A549 (cell line): Measurements from ENCODE around the gene FGF14. TPM values are rescaled to one million over a fixed set of nuclear protein-coding genes. Genes with fewer than 3 reads are reported as not detected.

Experiments used
- ATAC-seq, 2 experiments: fragments of 200-7000 bp in 1 of 2; fragments of >200 bp in 1 of 2; cut with Nextera tagmentation in 1 of 2; cut with Tn5 transposase in 1 of 2; 3 replicates each; pipeline versions ENCODE4 v1.8.0 to v1.9.1; 2018 to 2020; ENCODE audit warnings: mild to moderate bottlenecking in 1 of 2, moderate library complexity in 1 of 2
- CTCF ChIA-PET: fragments of 300-600 bp; sonication (Branson Sonifier 250); formaldehyde crosslinking; extraction: SDS; loops from one replicate; lab custom pipeline; 2021; ENCODE audit warnings: antibody characterized with exemption, inconsistent platforms; lab: Yijun Ruan, JAX
- POLR2A ChIA-PET: fragments of 350-600 bp; formaldehyde crosslinking; extraction: SDS; loops from one replicate; lab custom pipeline; 2021; ENCODE audit warnings: antibody characterized with exemption, inconsistent platforms; lab: Yijun Ruan, JAX
- DNase-seq, 2 experiments: peaks; one replicate each; pipeline versions ENCODE4 v3.0.0 to v3.0.0-alpha.2; 2011 to 2016; ENCODE audit warnings: low read depth in 1 of 2, low spot score in 1 of 2
- FAIRE-seq: peaks from 2 replicates; lab custom pipeline; 2011; peaks lifted over from hg19 to GRCh38; lab: Jason Lieb, UNC
- H3K27ac ChIP-seq, 2 experiments: fragments of >200 bp; sonication (Bioruptor Twin); formaldehyde crosslinking; 3 replicates each; pipeline ENCODE4 v1.5.1; 2016 to 2017
- H3K4me1 ChIP-seq: fragments of >200 bp; sonication (Bioruptor Twin); formaldehyde crosslinking; 3 replicates; pipeline ENCODE4 v1.6.1; 2016
- H3K4me2 ChIP-seq: fragments of >200 bp; sonication (Bioruptor Twin); formaldehyde crosslinking; 3 replicates; pipeline ENCODE4 v1.6.1; 2016
- H3K4me3 ChIP-seq: fragments of >200 bp; sonication (Bioruptor Twin); formaldehyde crosslinking; 3 replicates; pipeline ENCODE4 v1.5.1; 2016
- H3K9me3 ChIP-seq: fragments of >200 bp; sonication (Bioruptor Twin); formaldehyde crosslinking; 3 replicates; pipeline ENCODE4 v1.6.1; 2016
- ATOH8 ChIP-seq: fragments of 250-450 bp; sonication (Bioruptor Pico); IDR thresholded peaks from 2 replicates; pipeline ENCODE4 v1.5.0; 2020; ENCODE audit warnings: low read depth, mild to moderate bottlenecking, moderate library complexity
- CBX2 ChIP-seq: fragments of 200-600 bp; sonication (generic); IDR thresholded peaks from 2 replicates; pipeline ENCODE4 v1.6.1; 2016; ENCODE audit warnings: low read depth, mild to moderate bottlenecking, borderline replicate concordance
- CHD2 ChIP-seq: fragments of 150-350 bp; IDR thresholded peaks from 2 replicates; pipeline ENCODE4 v1.6.1; 2014; ENCODE audit warnings: low read length; ENCODE audit not compliant: partially characterized antibody
- CHD4 ChIP-seq: fragments of 200-600 bp; sonication (generic); IDR thresholded peaks from 2 replicates; pipeline ENCODE4 v1.6.1; 2016; ENCODE audit warnings: antibody characterized with exemption, mild to moderate bottlenecking, borderline replicate concordance
- CTCF ChIP-seq: fragments of >200 bp; sonication (Bioruptor Twin); formaldehyde crosslinking; IDR thresholded peaks from 3 replicates; pipeline ENCODE4 v1.5.1; 2016
- E2F6 ChIP-seq: IDR thresholded peaks from 2 replicates; pipeline ENCODE4 v1.6.1; 2012; ENCODE audit warnings: low read depth, borderline replicate concordance
- EHF ChIP-seq: fragments of 250-450 bp; sonication (Bioruptor Pico); IDR thresholded peaks from 2 replicates; pipeline ENCODE4 v1.5.0; 2020; ENCODE audit warnings: mild to moderate bottlenecking
- EHMT2 ChIP-seq: fragments of 200-600 bp; sonication (generic); IDR thresholded peaks from 2 replicates; pipeline ENCODE4 v1.6.1; 2016; ENCODE audit warnings: antibody characterized with exemption, low read depth, mild to moderate bottlenecking, moderate library complexity
- EP300 ChIP-seq, 2 experiments: fragments of >200 bp; sonication (Bioruptor Twin); formaldehyde crosslinking; IDR thresholded peaks; 2 replicates in 1 of 2; 3 replicates in 1 of 2; pipeline ENCODE4 v1.6.1; 2016 to 2017
- ESRRA ChIP-seq: fragments of 150-350 bp; IDR thresholded peaks from 2 replicates; pipeline ENCODE4 v1.6.1; 2014; ENCODE audit warnings: mild to moderate bottlenecking, low read length, borderline replicate concordance
- FOSB ChIP-seq: fragments of 250-450 bp; sonication (Bioruptor Pico); IDR thresholded peaks from 2 replicates; pipeline ENCODE4 v1.5.0; 2020; ENCODE audit warnings: mild to moderate bottlenecking, moderate library complexity
- GATA3 ChIP-seq: IDR thresholded peaks from 2 replicates; pipeline ENCODE4 v1.6.1; 2012; ENCODE audit warnings: borderline replicate concordance
- HOXB5 ChIP-seq: fragments of 250-450 bp; sonication (Bioruptor Pico); IDR thresholded peaks from 2 replicates; pipeline ENCODE4 v1.5.0; 2020; ENCODE audit warnings: mild to moderate bottlenecking, moderate library complexity
- MAFK ChIP-seq: fragments of 450-650 bp; IDR thresholded peaks from 2 replicates; pipeline ENCODE4 v1.6.1; 2014; ENCODE audit not compliant: partially characterized antibody
- NR3C1 ChIP-seq: fragments of >200 bp; sonication (Bioruptor Twin); formaldehyde crosslinking; IDR thresholded peaks from 3 replicates; pipeline ENCODE4 v1.6.1; 2017
- PBX3 ChIP-seq: IDR thresholded peaks from 2 replicates; pipeline ENCODE4 v1.6.1; 2012
- PHF8 ChIP-seq: fragments of 200-600 bp; sonication (generic); IDR thresholded peaks from 2 replicates; pipeline ENCODE4 v1.6.1; 2016; ENCODE audit warnings: low read depth, mild to moderate bottlenecking, antibody characterized with exemption, moderate library complexity, borderline replicate concordance
- POLR2A ChIP-seq: IDR thresholded peaks from 2 replicates; pipeline ENCODE4 v1.6.1; 2012; ENCODE audit warnings: mild to moderate bottlenecking, low read length
- POLR2AphosphoS2 ChIP-seq: conservative IDR thresholded peaks from 2 replicates; pipeline ENCODE4 v1.6.1; 2012; ENCODE audit warnings: low read length, improper control_type of control experiment, inconsistent platforms
- RAD21 ChIP-seq, 2 experiments: fragments of >200 bp in 1 of 2; sonication (Bioruptor Twin) in 1 of 2; formaldehyde crosslinking in 1 of 2; IDR thresholded peaks in 1 of 2; conservative IDR thresholded peaks in 1 of 2; 2 replicates in 1 of 2; 3 replicates in 1 of 2; pipeline ENCODE4 v1.6.1; 2012 to 2018; ENCODE audit warnings: inconsistent platforms in 1 of 2
- RARB ChIP-seq: fragments of 250-450 bp; sonication (Bioruptor Pico); IDR thresholded peaks from 2 replicates; pipeline ENCODE4 v1.8.0; 2021; ENCODE audit warnings: mild to moderate bottlenecking, moderate library complexity
- REST ChIP-seq: fragments of 200-600 bp; sonication (generic); IDR thresholded peaks from 2 replicates; pipeline ENCODE4 v1.6.1; 2016; ENCODE audit warnings: antibody characterized with exemption, mild to moderate bottlenecking, moderate library complexity
- RFX5 ChIP-seq: fragments of 450-650 bp; IDR thresholded peaks from 2 replicates; pipeline ENCODE4 v1.7.1; 2014; ENCODE audit warnings: antibody characterized with exemption, mild to moderate bottlenecking, moderate library complexity
- TFCP2L1 ChIP-seq: fragments of 250-450 bp; sonication (Bioruptor Pico); IDR thresholded peaks from 2 replicates; pipeline ENCODE4 v1.5.0; 2021; ENCODE audit warnings: mild to moderate bottlenecking
- ZSCAN20 ChIP-seq: fragments of 250-450 bp; sonication (Bioruptor Pico); IDR thresholded peaks from 2 replicates; pipeline ENCODE4 v1.8.0; 2022; ENCODE audit warnings: mild to moderate bottlenecking, moderate library complexity
- WGBS: methylation state at CpG from one replicate; pipeline ENCODE4 v1.1.6; 2017; ENCODE audit errors: missing lambda C conversion rate; 5-methylcytosine and 5-hydroxymethylcytosine counted together
- polyA plus RNA-seq, 4 experiments: library from polyadenylated mRNA; depleted of rRNA in 3 of 4; stranded (reverse); fragments of >200 nt; fragmentation: RNase III in 1 of 4; extraction: RNeasy Plus Mini Kit Qiagen cat#74134 plus additional on column Dnase treatment in 1 of 4; gene quantifications; 2 replicates in 3 of 4; 3 replicates in 1 of 4; pipeline ENCODE4 v1.2.3, GENCODE V29; 2011 to 2017

FGF14 gene
- polyA plus RNA-seq, 2 of the 4 experiments (the other 2 are of a cell fraction), result not detected

- H3K4me3 ChIP-seq, result peak overlapping the region; percentile 40
- 1% methylated on average over 6 of the region's 73 CpGs for WGBS
- TF ChIP-seq REST, result no peak
- no peak for TF ChIP-seq PHF8
- no peak for TF ChIP-seq ESRRA
- no peak for TF ChIP-seq POLR2A
- no peak for TF ChIP-seq FOSB (CRISPR knock-in tag)
- TF ChIP-seq PBX3, result no peak
- no peak for TF ChIP-seq EP300 (IDR thresholded peaks at IDR 0.05)
- TF ChIP-seq CHD4, result no peak
- no peak for TF ChIP-seq CBX2
- TF ChIP-seq MAFK, result no peak
- TF ChIP-seq GATA3, result no peak
- no peak overlapping the region for H3K27ac ChIP-seq
- no peak for DNase-seq
- H3K4me2 ChIP-seq, result peak overlapping the region; percentile 78
- no peak for FAIRE-seq
- POLR2A ChIA-PET, result no interaction called here
- CTCF ChIA-PET, result no interaction called here
- peaks cover 7% of the 10 kb centered on the region; the same call in 1 of the 3 replicates for H3K4me1 ChIP-seq
- no peaks in the 10 kb centered on the region for H3K9me3 ChIP-seq
- peak; percentile 21 to 48; a peak in 3 of 6 replicates for ATAC-seq
Observed at GRCh38 chr13:101916775-101917474, 484.9 kb downstream of the FGF14 start.

- peak overlapping the region; percentile 40 for H3K4me3 ChIP-seq
Observed at GRCh38 chr13:101916108-101916774, 485.6 kb downstream of the FGF14 start.

GRCh38 chr13:101915755-101916107, 486.1 kb downstream of the FGF14 start:
- FAIRE-seq (no peak), ATAC-seq (peak; percentile 32 to 48; a peak in 3 of 6 replicates), DNase-seq (no peak)
- Histone ChIP-seq H3K4me2 (peak overlapping the region; percentile 78), H3K9me3 (no peaks in the 10 kb centered on the region), H3K4me1 (peaks cover 7% of the 10 kb centered on the region; the same call in 1 of the 3 replicates), H3K4me3 (no peak overlapping the region; the same call in 2 of the 3 replicates), H3K27ac (no peak overlapping the region)
- POLR2A ChIA-PET, result no interaction called here
- WGBS, result 1% methylated on average over 8 of the region's 13 CpGs
- CTCF ChIA-PET, result no interaction called here
- no peak for TF ChIP-seq ATOH8 (CRISPR knock-in tag)
- no peak for TF ChIP-seq EHF (CRISPR knock-in tag)
- no peak for TF ChIP-seq PHF8
- TF ChIP-seq CBX2, result no peak
- TF ChIP-seq TFCP2L1 (CRISPR knock-in tag), result no peak
- no peak for TF ChIP-seq POLR2AphosphoS2
- TF ChIP-seq NR3C1, result no peak
- no peak for TF ChIP-seq CTCF
- TF ChIP-seq RFX5, result no peak
- TF ChIP-seq ZSCAN20 (CRISPR knock-in tag), result no peak
- no peak for TF ChIP-seq CHD2
- no peak for TF ChIP-seq HOXB5 (CRISPR knock-in tag)
- no peak for TF ChIP-seq EHMT2
- no peak for TF ChIP-seq ESRRA
- TF ChIP-seq E2F6, result no peak

More at GRCh38 chr13:101916108-101916774, 485.6 kb downstream of the FGF14 start:
- DNase-seq (peak; percentile 15 to 37), FAIRE-seq (no peak), ATAC-seq (peak; percentile 83 to 92; a peak in 5 of 6 replicates)
- CTCF ChIA-PET, result no interaction called here
- WGBS, result 0% methylated on average over 2 of the region's 62 CpGs
- POLR2A ChIA-PET, result no interaction called here
- Histone ChIP-seq H3K27ac (no peak overlapping the region), H3K9me3 (no peaks in the 10 kb centered on the region), H3K4me1 (peaks cover 7% of the 10 kb centered on the region; the same call in 1 of the 3 replicates), H3K4me2 (peak overlapping the region; percentile 78)
- TF ChIP-seq RAD21 (conservative IDR thresholded peaks at IDR 0.05 in 1 of 2, IDR thresholded peaks at IDR 0.05 in 1 of 2), result peak in 1 of 2 experiments; percentile 25; a peak in 3 of 5 replicates
- no peak for TF ChIP-seq RARB (CRISPR knock-in tag)
